Left cardiac atrium (tissue), 4 donors: ENCODE results near the gene DDX21. TPM values are rescaled to one million over a fixed set of nuclear protein-coding genes. Genes with fewer than 3 reads are reported as not detected.
"Not testable (repeated sequence)": the region's sequence is repeated elsewhere in the genome, so short reads cannot be mapped to it uniquely, and the experiment has no call there.

ENCODE experiments used
- ATAC-seq, 2 donors: fragments of 200-7000 bp; cut with Tn5 transposase; one replicate each; pipeline ENCODE4 v1.9.1; 2020; ENCODE audit warnings: mild to moderate bottlenecking in 2 of 2, moderate library complexity in 2 of 2
- DNase-seq: peaks from one replicate; pipeline ENCODE4 v3.0.0-alpha.2; 2020
- intact Hi-C, 2 donors: fragments of 100-400 bp; cut with DNase I; formaldehyde crosslinking; loops; one replicate each; pipeline versions ENCODE4 v1.14.1 to v1.15.1; 2022 to 2023
- total RNA-seq, 2 donors: library from RNA; stranded (reverse); fragmentation: NEBNext Ultra II Directional; extraction: Animal tissue kit (Norgen Biotek cat#: 25700); gene quantifications; one replicate each; pipeline ENCODE4 v1.2.1, GENCODE V29; 2021
- donor health status: DM: no; HTN: yes; CAD: no.
- donor health status: DM: no; HTN: yes; CAD: no; lungs with severe emphysema.
- donor health status: DM: yes; HTN: yes; CAD: no.
- donor health status: Dilated cardiomyopathy.

DDX21 gene
- total RNA-seq, 2 donors from 2014 or later, result 18.6 to 59.3 TPM

GRCh38 chr10:68981074-68981473, 25.1 kb downstream of the DDX21 start:
- intact Hi-C loops, result no loop called here
- ATAC-seq, result no peak
- no peak for DNase-seq

GRCh38 chr10:68982389-68982788, 26.4 kb downstream of the DDX21 start:
- DNase-seq (no peak), ATAC-seq (no peak)
- intact Hi-C loops, result no loop called here

DNA sequence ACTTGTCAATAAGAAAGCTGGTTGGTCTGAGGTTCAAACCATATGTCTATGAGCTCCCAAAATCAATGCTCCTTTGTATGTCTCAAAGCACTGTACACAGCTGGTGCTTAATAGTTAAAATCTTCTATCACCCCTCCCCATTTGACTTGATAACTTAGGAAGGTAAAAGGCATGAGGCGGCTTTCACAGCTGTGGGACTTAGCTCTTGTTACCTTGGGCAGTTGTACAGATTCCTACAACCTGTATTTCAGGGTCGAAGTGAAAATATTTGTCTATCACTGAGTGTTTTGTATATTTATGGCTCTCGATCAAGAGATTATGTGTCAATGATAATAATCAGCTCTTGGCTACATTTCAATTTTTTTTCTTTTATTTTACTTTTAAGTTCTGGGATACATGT, 31.6 kb downstream of the DDX21 start:
- no peak for ATAC-seq
- intact Hi-C loops, result no loop called here
- no peak for DNase-seq

- DNase-seq (peak; percentile 94), ATAC-seq (peak; percentile 96 to 97)
Measured at GRCh38 chr10:68988530-68989316, 32.8 kb downstream of the DDX21 start, which contains the start of gene KIFBP. Gene KIFBP (plus strand): TSS chr10:68988803. CDS start chr10:68988833, 30 bp downstream.

GRCh38 chr10:68989317-68989990, 33.5 kb downstream of the DDX21 start:
- intact Hi-C loops, result no loop called here
- ATAC-seq, result peak in 1 of 2 donors; percentile 6

More at GRCh38 chr10:68988530-68989316, 32.8 kb downstream of the DDX21 start, which contains the start of gene KIFBP:
- intact Hi-C loops, result no loop called here

GRCh38 chr10:68992636-68993440, 36.9 kb downstream of the DDX21 start:
- intact Hi-C loops, result no loop called here
- peak; percentile 34 for DNase-seq
- ATAC-seq, result peak; percentile 14 to 33

More at GRCh38 chr10:68989317-68989990, 33.5 kb downstream of the DDX21 start:
- no peak for DNase-seq

GRCh38 chr10:68997211-68997610, 41.2 kb downstream of the DDX21 start:
- ATAC-seq (no peak), DNase-seq (no peak)
- intact Hi-C loops, result no loop called here

DNA sequence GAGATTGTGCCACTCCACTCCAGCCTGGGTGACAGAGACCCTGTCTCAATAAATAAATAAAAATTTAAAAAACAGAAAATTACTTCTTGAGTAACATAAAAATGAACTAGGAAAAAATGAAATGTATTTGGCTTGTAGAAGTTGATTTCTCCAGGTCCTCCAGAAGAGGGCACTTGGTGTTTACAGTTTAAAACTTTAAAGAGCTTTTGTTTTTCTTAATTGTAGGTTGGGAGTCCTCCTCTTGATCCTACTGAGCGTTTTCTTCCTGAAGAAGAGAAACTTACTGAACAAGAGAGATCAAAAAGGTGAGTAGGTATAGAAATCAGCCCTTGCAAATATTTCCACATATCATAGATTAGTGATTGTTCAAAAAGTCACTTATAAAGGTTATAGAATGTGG, 48.9 kb downstream of the DDX21 start:
- ATAC-seq (no peak), DNase-seq (no peak)
- intact Hi-C loops, result loop anchor here (5.0 to 10.0 kb wide), 3 partner anchors 87 to 390 kb away; no protein-coding TSS in a partner anchor

DNA sequence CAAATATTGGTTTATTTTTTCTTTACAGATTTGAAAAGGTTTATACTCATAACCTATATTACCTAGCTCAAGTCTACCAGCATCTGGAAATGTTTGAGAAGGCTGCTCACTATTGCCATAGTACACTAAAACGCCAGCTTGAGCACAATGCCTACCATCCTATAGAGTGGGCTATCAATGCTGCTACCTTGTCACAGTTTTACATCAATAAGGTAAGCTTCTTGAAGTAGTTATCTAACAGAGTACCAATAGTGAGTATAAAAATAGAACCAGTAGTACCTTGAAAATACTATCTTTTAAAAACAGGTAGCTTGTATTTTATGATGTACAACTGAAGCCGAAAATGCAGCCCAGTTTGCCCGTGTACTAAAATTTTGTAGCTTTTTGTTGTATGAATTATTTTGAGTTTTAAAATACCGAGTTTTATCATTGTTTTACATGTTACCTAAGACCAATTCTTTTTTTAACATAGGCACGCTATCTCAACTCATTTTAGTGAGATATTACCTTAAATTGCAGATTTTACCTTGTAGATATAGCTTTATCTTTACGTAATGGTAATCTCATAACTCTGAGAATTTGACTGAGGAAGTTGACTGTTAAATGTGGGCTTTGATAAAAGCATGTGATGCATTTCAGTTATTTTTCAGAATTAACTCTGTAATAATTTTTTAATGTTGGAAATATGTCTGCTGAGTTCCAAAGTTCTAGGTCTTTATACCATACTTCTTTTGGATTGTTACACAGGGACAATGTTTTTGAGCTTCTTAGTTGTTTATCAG, 49.9 kb downstream of the DDX21 start:
- intact Hi-C loops, result loop anchor here (5.0 to 10.0 kb wide), 3 partner anchors 86 to 389 kb away; no protein-coding TSS in a partner anchor
- DNase-seq (no peak), ATAC-seq (no peak)

- ATAC-seq (no peak), DNase-seq (no peak)
- intact Hi-C loops, result loop anchor here (5.0 to 10.0 kb wide), 3 partner anchors 85 to 388 kb away; no protein-coding TSS in a partner anchor
Measured at GRCh38 chr10:69007260-69007659, 51.3 kb downstream of the DDX21 start.

- no peak for DNase-seq
- intact Hi-C loops, result loop anchor here (5.0 to 10.0 kb wide), 3 partner anchors 83 to 385 kb away; no protein-coding TSS in a partner anchor
- no peak for ATAC-seq
Measured at GRCh38 chr10:69009360-69009759, 53.4 kb downstream of the DDX21 start.

GRCh38 chr10:69010151-69010640, 54.2 kb downstream of the DDX21 start:
- DNase-seq (no peak), ATAC-seq (no peak)
- intact Hi-C loops, result no loop called here

DNA sequence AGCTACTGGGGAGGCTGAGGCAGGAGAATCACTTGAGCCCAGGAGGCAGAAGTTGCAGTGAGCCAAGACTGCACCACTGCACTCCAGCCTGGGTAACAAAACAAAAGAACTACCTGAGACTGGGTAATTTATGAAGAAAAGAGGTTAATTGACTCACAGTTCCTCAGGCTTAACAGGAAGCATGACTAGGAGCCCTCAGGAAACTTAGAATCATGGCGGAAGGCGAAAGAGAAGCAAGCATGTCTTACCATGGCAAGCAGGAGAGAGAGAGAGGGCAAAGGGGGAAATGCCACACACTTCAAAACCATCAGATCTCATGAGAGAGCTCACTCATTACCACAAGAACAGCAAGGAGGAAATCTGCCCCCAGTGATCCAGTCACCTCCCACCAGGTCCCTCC, 56.8 kb downstream of the DDX21 start:
- intact Hi-C loops, ATAC-seq, DNase-seq: not testable (repeated sequence)

DNA sequence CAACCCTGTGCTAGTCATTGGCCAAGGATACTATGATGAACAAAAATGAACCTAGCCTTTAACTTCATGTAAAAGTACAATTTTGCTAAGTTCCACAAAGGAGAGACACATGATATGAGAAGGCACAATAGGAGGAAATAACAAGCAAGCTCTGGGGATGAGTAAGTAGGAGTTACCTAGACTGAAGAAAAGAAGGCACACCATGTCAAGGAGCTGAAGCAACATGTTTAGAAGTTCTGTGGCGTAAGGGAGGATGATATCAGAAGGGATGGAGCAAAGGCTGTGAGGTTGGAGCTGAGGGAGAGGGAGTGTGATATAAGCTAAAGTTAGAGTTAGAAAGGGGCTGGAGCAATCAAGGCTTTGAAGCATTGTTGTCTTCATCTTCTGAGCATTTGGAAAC, 58.2 kb downstream of the DDX21 start:
- no peak for DNase-seq
- ATAC-seq, result no peak
- intact Hi-C loops, result no loop called here

DNA sequence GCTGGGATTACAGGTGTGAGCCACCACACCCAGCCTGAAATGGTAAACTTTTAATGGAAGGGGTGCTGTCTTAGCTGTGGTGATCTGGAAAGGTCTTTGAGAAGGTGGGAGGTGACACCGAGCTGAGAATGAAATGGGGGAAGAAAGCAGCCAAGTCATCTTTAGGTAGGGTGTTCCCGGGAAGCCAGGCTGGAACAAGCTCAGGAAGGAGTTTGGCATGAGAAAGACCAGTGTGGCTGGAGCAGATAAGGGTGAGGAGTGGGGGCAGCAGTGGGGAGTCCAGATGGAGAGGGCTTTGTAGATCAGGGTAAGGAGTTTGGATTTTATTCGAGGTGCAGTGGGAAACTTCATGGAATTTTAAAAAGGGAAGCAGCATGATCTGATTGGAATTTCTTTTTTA, 62.6 kb downstream of the DDX21 start:
- intact Hi-C loops, result no loop called here
- ATAC-seq, result peak in 1 of 2 donors; percentile 17
- DNase-seq, result no peak

DNA sequence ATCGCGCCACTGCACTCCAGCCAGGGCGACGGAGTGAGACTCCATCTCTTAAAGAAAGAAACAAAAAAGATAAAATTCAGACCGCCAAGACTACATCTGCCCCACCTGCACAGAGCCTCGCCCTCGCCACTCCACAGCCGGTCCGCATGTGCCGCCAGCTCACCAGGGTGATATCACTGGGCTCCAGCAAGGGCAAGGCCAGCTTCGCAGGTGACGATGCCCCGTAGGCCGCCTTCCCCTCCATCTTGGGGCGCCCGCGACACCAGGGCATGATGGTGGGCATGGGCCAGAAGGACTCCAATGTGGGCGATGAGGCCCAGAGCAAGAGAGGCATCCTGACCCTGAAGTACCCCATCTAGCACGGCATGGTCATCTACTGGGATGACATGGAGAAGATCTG, 66.6 kb downstream of the DDX21 start:
- ATAC-seq (no peak), DNase-seq (no peak)
- intact Hi-C loops, result no loop called here

GRCh38 chr10:69025370-69025896, 69.5 kb downstream of the DDX21 start:
- intact Hi-C loops, result no loop called here
- DNase-seq, result no peak
- no peak for ATAC-seq

DNA sequence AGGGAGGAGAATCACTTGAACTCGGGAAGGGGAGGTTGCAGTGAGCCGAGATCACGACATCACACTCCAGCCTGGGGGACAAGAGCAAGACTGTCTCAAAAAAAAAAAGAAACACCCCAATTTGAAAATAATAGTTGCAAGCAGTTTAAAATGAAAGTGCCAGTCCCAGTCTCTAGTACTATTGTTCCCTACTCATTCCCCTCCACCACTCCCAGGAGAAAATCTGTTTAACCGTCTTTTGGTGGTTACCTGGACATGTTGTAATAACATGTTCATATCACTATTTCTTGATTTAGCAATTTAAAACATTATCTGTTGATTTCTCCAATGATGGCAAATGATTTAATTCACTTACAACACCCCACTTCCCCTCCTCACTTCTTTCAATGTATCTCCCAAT, 77.3 kb downstream of the DDX21 start:
- no peak for ATAC-seq
- intact Hi-C loops, result no loop called here

More for the DNA sequence above, 77.3 kb downstream of the DDX21 start:
- DNase-seq, result no peak
